Nephron (organoid): Measurements from ENCODE around the gene DLG5.
A peak's percentile ranks its signal among the peaks of the same experiment; 100 is the strongest.

Source experiments
- H3K27ac Mint-ChIP-seq, 3 experiments: 2 replicates each; pipeline ENCODE4 v1.8.0; 2020; ENCODE audit warnings: mixed read lengths in 3 of 3, mild to moderate bottlenecking in 2 of 3, moderate library complexity in 1 of 3
- H3K27me3 Mint-ChIP-seq: 2 replicates; pipeline ENCODE4 v1.8.0; 2021; ENCODE audit warnings: low read depth, mild to moderate bottlenecking, moderate library complexity, mixed read lengths
- H3K36me3 Mint-ChIP-seq: 2 replicates; pipeline ENCODE4 v1.8.0; 2020; ENCODE audit warnings: low read depth, mixed read lengths
- H3K4me1 Mint-ChIP-seq: 2 replicates; pipeline ENCODE4 v1.8.0; 2020; ENCODE audit warnings: mixed read lengths
- H3K4me3 Mint-ChIP-seq, 3 experiments: 2 replicates each; pipeline ENCODE4 v1.8.0; 2020; ENCODE audit warnings: mild to moderate bottlenecking in 3 of 3, mixed read lengths in 3 of 3, moderate library complexity in 2 of 3
- H3K9me3 Mint-ChIP-seq: 2 replicates; pipeline ENCODE4 v1.8.0; 2020; ENCODE audit warnings: mixed read lengths
- CTCF ChIP-seq, 3 experiments: fragments of 200-600 bp; sonication (generic); IDR thresholded peaks; one replicate each; pipeline ENCODE4 v1.5.0; 2021; ENCODE audit warnings: antibody characterized with exemption in 3 of 3; ENCODE audit not compliant: unreplicated experiment in 3 of 3

The DLG5 gene

GRCh38 chr10:77872947-77873535 is 53.5 kb downstream of the DLG5 start:
- peaks cover 25% of the 10 kb centered on the region for H3K4me1 Mint-ChIP-seq
- H3K27me3 Mint-ChIP-seq = no peaks in the 10 kb centered on the region
- TF ChIP-seq CTCF (IDR thresholded peaks at IDR 0.05; ENCODE audit: unreplicated experiment in 3 of 3) = no peak
- no peak overlapping the region for H3K27ac Mint-ChIP-seq
- peaks cover 9% of the 10 kb centered on the region for H3K36me3 Mint-ChIP-seq
- H3K9me3 Mint-ChIP-seq = no peaks in the 10 kb centered on the region
- no peak overlapping the region for H3K4me3 Mint-ChIP-seq

GRCh38 chr10:77872151-77872946 is 54.2 kb downstream of the DLG5 start:
- Mint-ChIP-seq H3K27me3 (no peaks in the 10 kb centered on the region), H3K4me1 (peaks cover 27% of the 10 kb centered on the region), H3K4me3 (no peak overlapping the region), H3K27ac (peak overlapping the region in 2 of 3 experiments; percentile 5 to 47), H3K9me3 (no peaks in the 10 kb centered on the region), H3K36me3 (peaks cover 16% of the 10 kb centered on the region)
- TF ChIP-seq CTCF (IDR thresholded peaks at IDR 0.05; ENCODE audit: unreplicated experiment in 3 of 3) = no peak

- Mint-ChIP-seq H3K36me3 (peaks cover 22% of the 10 kb centered on the region), H3K27ac (no peak overlapping the region), H3K4me3 (no peak overlapping the region), H3K27me3 (no peaks in the 10 kb centered on the region), H3K9me3 (no peaks in the 10 kb centered on the region), H3K4me1 (peaks cover 38% of the 10 kb centered on the region)
- TF ChIP-seq CTCF (IDR thresholded peaks at IDR 0.05; ENCODE audit: unreplicated experiment in 3 of 3) = no peak
These were observed 56.7 kb downstream of the DLG5 start for GRCh38 chr10:77869626-77870420.

GRCh38 chr10:77868523-77868922 is 58.0 kb downstream of the DLG5 start:
- Mint-ChIP-seq H3K36me3 (peaks cover 25% of the 10 kb centered on the region), H3K27me3 (no peaks in the 10 kb centered on the region)

GRCh38 chr10:77867124-77867719 is 59.3 kb downstream of the DLG5 start:
- TF ChIP-seq CTCF (IDR thresholded peaks at IDR 0.05; ENCODE audit: unreplicated experiment in 3 of 3) = no peak
- H3K27ac Mint-ChIP-seq = peak overlapping the region in 1 of 3 experiments; percentile 15
- no peak overlapping the region for H3K4me3 Mint-ChIP-seq
- H3K4me1 Mint-ChIP-seq = peaks cover 36% of the 10 kb centered on the region
- H3K36me3 Mint-ChIP-seq = peaks cover 31% of the 10 kb centered on the region
- no peaks in the 10 kb centered on the region for H3K27me3 Mint-ChIP-seq
- no peaks in the 10 kb centered on the region for H3K9me3 Mint-ChIP-seq

More at GRCh38 chr10:77868523-77868922, 58.0 kb downstream of the DLG5 start:
- H3K9me3 Mint-ChIP-seq = no peaks in the 10 kb centered on the region
- H3K27ac Mint-ChIP-seq = peak overlapping the region in 2 of 3 experiments; percentile 54 to 65
- no peak for TF ChIP-seq CTCF (IDR thresholded peaks at IDR 0.05; ENCODE audit: unreplicated experiment in 3 of 3)
- H3K4me3 Mint-ChIP-seq = no peak overlapping the region
- peaks cover 38% of the 10 kb centered on the region for H3K4me1 Mint-ChIP-seq
